GM12878 (cell line): ENCODE data around the gene EYS. TPM values are rescaled to one million over a fixed set of nuclear protein-coding genes. Genes with fewer than 3 reads are reported as not detected.

Experiments used
- ATAC-seq: fragments of 200-7000 bp; cut with Tn5 transposase; 3 replicates; pipeline ENCODE4 v1.9.1; 2020; ENCODE audit warnings: mild to moderate bottlenecking, moderate library complexity
- BruUV-seq: library from RNA; stranded (reverse); fragments of 400-500 nt; replicated peaks from 2 replicates; lab custom pipeline; 2021; lab: Mats Ljungman, UMichigan
- CTCF ChIA-PET: fragments of 300-600 bp; sonication (Branson Sonifier 250); formaldehyde crosslinking; extraction: SDS; loops from one replicate; lab custom pipeline; 2021; ENCODE audit warnings: inconsistent platforms; lab: Yijun Ruan, JAX
- POLR2A ChIA-PET: fragments of 350-600 bp; formaldehyde crosslinking; extraction: SDS; loops from one replicate; lab custom pipeline; 2021; ENCODE audit warnings: inconsistent platforms; lab: Charles Lee
- RAD21 ChIA-PET: fragments of 300-600 bp; sonication (Branson Sonifier 250); formaldehyde crosslinking; loops from one replicate; lab custom pipeline; 2023; ENCODE audit warnings: antibody characterized with exemption; ENCODE audit not compliant: unreplicated experiment; lab: Charles Lee
- SMC1A ChIA-PET: fragments of 300-600 bp; sonication (Branson Sonifier 250); formaldehyde crosslinking; loops from one replicate; lab custom pipeline; 2023; ENCODE audit not compliant: unreplicated experiment, uncharacterized antibody; lab: Charles Lee
- DNase-seq: peaks from one replicate; pipeline ENCODE4 v3.0.0-alpha.2; 2011; ENCODE audit warnings: low read depth, low spot score
- FAIRE-seq: peaks from 3 replicates; lab custom pipeline; 2011; peaks lifted over from hg19 to GRCh38; lab: Jason Lieb, UNC
- H2AFZ ChIP-seq: 2 replicates; pipeline ENCODE4 v1.6.0; 2011; ENCODE audit warnings: low read depth, low read length, control low read depth; ENCODE audit not compliant: control insufficient read depth
- H3K27ac ChIP-seq: 2 replicates; pipeline ENCODE4 v1.5.1; 2011; ENCODE audit warnings: control low read depth; ENCODE audit not compliant: control insufficient read depth, insufficient read depth
- H3K27me3 ChIP-seq, 2 experiments: replicated peaks in 1 of 2; 2 replicates each; pipeline versions ENCODE4 v1.6.0 to v1.6.1; 2011; ENCODE audit warnings: low read length in 1 of 2; ENCODE audit not compliant: control insufficient read depth in 2 of 2, insufficient read depth in 2 of 2
- H3K36me3 ChIP-seq, 2 experiments: 2 replicates each; pipeline ENCODE4 v1.5.1; 2011; ENCODE audit warnings: low read length in 1 of 2; ENCODE audit not compliant: control insufficient read depth in 2 of 2, insufficient read depth in 2 of 2
- H3K4me1 ChIP-seq: 2 replicates; pipeline ENCODE4 v1.6.1; 2011; ENCODE audit warnings: mild to moderate bottlenecking, low read length, moderate library complexity, mixed read lengths; ENCODE audit not compliant: control insufficient read depth, insufficient read depth
- H3K4me2 ChIP-seq: 2 replicates; pipeline ENCODE4 v1.6.0; 2011; ENCODE audit warnings: control low read depth; ENCODE audit not compliant: control insufficient read depth, insufficient read depth
- H3K4me3 ChIP-seq: fragments of 200-600 bp; sonication (generic); 2 replicates; pipeline ENCODE4 v1.5.1; 2016
- H3K79me2 ChIP-seq: 2 replicates; pipeline ENCODE4 v1.6.0; 2011; ENCODE audit warnings: low read length; ENCODE audit not compliant: control insufficient read depth, insufficient read depth
- H3K9ac ChIP-seq: 2 replicates; pipeline ENCODE4 v1.8.0; 2011; ENCODE audit warnings: low read length, control low read depth, mixed read lengths; ENCODE audit not compliant: control insufficient read depth, insufficient read depth
- H3K9me3 ChIP-seq: replicated peaks from 3 replicates; pipeline ENCODE4 v1.5.1; 2011; ENCODE audit warnings: mild to moderate bottlenecking, low read length; ENCODE audit not compliant: control insufficient read depth, insufficient read depth
- H4K20me1 ChIP-seq: 2 replicates; pipeline ENCODE4 v1.6.0; 2011; ENCODE audit not compliant: control insufficient read depth, insufficient read depth
- POLR2AphosphoS5 ChIP-seq: IDR thresholded peaks from 2 replicates; pipeline ENCODE4 v1.6.1; 2011; ENCODE audit warnings: mild to moderate bottlenecking, low read length, inconsistent platforms
- ZNF207 ChIP-seq: fragments of 450-650 bp; IDR thresholded peaks from 2 replicates; pipeline ENCODE4 v1.6.1; 2014; ENCODE audit warnings: antibody characterized with exemption, mild to moderate bottlenecking, borderline replicate concordance
- ZSCAN29 ChIP-seq: fragments of 450-650 bp; IDR thresholded peaks from 2 replicates; pipeline ENCODE4 v1.6.1; 2017; ENCODE audit warnings: mild to moderate bottlenecking, moderate library complexity
- WGBS: methylation state at CpG from one replicate; pipeline ENCODE4 v1.1.6; 2016; ENCODE audit warnings: low lambda C conversion rate; ENCODE audit not compliant: insufficient replicate concordance, insufficient coverage; ENCODE audit errors: missing lambda C conversion rate; 5-methylcytosine and 5-hydroxymethylcytosine counted together
- in situ Hi-C: fragments of 300-500 bp; cut with MboI; formaldehyde crosslinking; loops from 9 replicates; pipeline ENCODE4 v1.14.3; 2018; ENCODE audit warnings: mixed read lengths
- intact Hi-C: fragments of 100-400 bp; cut with micrococcal nuclease; formaldehyde crosslinking; loops from one replicate; pipeline ENCODE4 v1.14.2; 2022; ENCODE audit not compliant: unreplicated experiment
- polyA plus RNA-seq, 11 experiments: library from polyadenylated mRNA; depleted of rRNA in 4 of 11; unstranded in 6 of 11; stranded (reverse) in 5 of 11; fragments of >200 nt; fragmentation: Nextera tagmentation in 4 of 11; fragmentation: Illumina TruSeq in 1 of 11; extraction: Ambion mirVana in 4 of 11; extraction: Trizol in 1 of 11; gene quantifications; 1 replicate in 1 of 11; 2 replicates in 10 of 11; pipeline versions ENCODE4 v1.2.1 to v1.2.3, GENCODE V29; 2011 to 2016; ENCODE audit warnings: inconsistent platforms in 2 of 11, missing spikeins in 2 of 11, low read depth in 1 of 11
- total RNA-seq, 4 experiments: library from RNA; depleted of rRNA in 3 of 4; stranded (reverse); fragments of >200 nt in 3 of 4; fragmentation: Illumina TruSeq in 1 of 4; extraction: Trizol in 1 of 4; gene quantifications; 2 replicates each; pipeline versions ENCODE4 v1.2.1 to v1.2.3, GENCODE V29; 2013 to 2021
- TF ChIP-seq, protein P1 (sequence below): IDR thresholded peaks from 2 replicates; pipeline ENCODE4 v1.6.1; 2011; ENCODE audit warnings: borderline replicate concordance, low read depth, mild to moderate bottlenecking, moderate library complexity, mixed read lengths, low read length; ENCODE audit not compliant: insufficient read depth; ENCODE audit errors: extremely low read length
- TF ChIP-seq, protein P2 (sequence below): fragments of 450-650 bp; conservative IDR thresholded peaks from 2 replicates; pipeline ENCODE4 v1.6.1; 2017; ENCODE audit warnings: mild to moderate bottlenecking, moderate library complexity

The EYS gene
- total and polyA plus RNA-seq, 10 of the 15 experiments (the other 5 are each of a cell fraction or from before 2014, with no cell fraction given) = under 0.01 to 0.14 (median 0.02) TPM; not detected in 1

DNA sequence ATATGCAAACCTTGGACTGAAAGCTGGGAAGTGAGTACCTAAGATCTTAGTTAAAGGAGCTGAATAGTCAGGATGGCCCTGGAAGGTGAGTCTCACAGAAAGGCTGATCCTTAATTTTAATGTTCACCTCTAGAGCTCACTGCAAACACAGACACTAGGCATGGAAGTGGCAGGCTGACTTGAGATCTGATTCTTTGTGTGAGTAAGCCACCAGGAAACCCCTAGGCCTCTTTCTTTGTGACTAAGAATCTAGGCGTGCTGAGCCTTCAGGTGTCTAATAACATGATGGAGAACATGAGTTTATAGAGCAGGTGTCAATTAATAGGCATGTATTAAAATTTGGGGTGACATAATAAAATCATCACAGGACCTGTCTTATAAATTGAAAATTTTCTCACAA, 642.2 kb downstream of the EYS start:
- Histone ChIP-seq H3K27me3 (no peaks in the 10 kb centered on the region), H3K4me2 (no peak overlapping the region), H3K4me3 (no peak overlapping the region), H3K27ac (no peak overlapping the region), H3K9ac (no peak overlapping the region), H3K79me2 (no peaks in the 10 kb centered on the region), H3K36me3 (no peaks in the 10 kb centered on the region), H2AFZ (no peak overlapping the region), H3K9me3 (no peaks in the 10 kb centered on the region), H3K4me1 (no peaks in the 10 kb centered on the region), H4K20me1 (no peaks in the 10 kb centered on the region)
- ATAC-seq (no peak), DNase-seq (no peak), FAIRE-seq (no peak)
- CTCF ChIA-PET = no interaction called here
- TF ChIP-seq ZNF207 = no peak
- TF ChIP-seq, protein P1, sequence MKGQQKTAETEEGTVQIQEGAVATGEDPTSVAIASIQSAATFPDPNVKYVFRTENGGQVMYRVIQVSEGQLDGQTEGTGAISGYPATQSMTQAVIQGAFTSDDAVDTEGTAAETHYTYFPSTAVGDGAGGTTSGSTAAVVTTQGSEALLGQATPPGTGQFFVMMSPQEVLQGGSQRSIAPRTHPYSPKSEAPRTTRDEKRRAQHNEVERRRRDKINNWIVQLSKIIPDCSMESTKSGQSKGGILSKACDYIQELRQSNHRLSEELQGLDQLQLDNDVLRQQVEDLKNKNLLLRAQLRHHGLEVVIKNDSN = no peak
- no peak for TF ChIP-seq POLR2AphosphoS5
- TF ChIP-seq ZSCAN29 = no peak
- TF ChIP-seq, protein P2, sequence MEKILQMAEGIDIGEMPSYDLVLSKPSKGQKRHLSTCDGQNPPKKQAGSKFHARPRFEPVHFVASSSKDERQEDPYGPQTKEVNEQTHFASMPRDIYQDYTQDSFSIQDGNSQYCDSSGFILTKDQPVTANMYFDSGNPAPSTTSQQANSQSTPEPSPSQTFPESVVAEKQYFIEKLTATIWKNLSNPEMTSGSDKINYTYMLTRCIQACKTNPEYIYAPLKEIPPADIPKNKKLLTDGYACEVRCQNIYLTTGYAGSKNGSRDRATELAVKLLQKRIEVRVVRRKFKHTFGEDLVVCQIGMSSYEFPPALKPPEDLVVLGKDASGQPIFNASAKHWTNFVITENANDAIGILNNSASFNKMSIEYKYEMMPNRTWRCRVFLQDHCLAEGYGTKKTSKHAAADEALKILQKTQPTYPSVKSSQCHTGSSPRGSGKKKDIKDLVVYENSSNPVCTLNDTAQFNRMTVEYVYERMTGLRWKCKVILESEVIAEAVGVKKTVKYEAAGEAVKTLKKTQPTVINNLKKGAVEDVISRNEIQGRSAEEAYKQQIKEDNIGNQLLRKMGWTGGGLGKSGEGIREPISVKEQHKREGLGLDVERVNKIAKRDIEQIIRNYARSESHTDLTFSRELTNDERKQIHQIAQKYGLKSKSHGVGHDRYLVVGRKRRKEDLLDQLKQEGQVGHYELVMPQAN = no peak
- in situ Hi-C loops = no loop called here
- SMC1A ChIA-PET = no interaction called here
- RAD21 ChIA-PET = no interaction called here
- POLR2A ChIA-PET = no interaction called here
- intact Hi-C loops = no loop called here
- 0% methylated on average over 1 of the region's 1 CpG for WGBS
- BruUV-seq = no TSS peak
